ENCODE measurements around the gene TBC1D9.

GRCh38 chr4:140686796-140687195 lies 69.4 kb downstream of the TBC1D9 start:
- TF ChIP-seq, protein P1, sequence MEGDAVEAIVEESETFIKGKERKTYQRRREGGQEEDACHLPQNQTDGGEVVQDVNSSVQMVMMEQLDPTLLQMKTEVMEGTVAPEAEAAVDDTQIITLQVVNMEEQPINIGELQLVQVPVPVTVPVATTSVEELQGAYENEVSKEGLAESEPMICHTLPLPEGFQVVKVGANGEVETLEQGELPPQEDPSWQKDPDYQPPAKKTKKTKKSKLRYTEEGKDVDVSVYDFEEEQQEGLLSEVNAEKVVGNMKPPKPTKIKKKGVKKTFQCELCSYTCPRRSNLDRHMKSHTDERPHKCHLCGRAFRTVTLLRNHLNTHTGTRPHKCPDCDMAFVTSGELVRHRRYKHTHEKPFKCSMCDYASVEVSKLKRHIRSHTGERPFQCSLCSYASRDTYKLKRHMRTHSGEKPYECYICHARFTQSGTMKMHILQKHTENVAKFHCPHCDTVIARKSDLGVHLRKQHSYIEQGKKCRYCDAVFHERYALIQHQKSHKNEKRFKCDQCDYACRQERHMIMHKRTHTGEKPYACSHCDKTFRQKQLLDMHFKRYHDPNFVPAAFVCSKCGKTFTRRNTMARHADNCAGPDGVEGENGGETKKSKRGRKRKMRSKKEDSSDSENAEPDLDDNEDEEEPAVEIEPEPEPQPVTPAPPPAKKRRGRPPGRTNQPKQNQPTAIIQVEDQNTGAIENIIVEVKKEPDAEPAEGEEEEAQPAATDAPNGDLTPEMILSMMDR (IDR thresholded peaks at IDR 0.05; ENCODE audit: low read length), result no peak
- no peak for TF ChIP-seq EZH2 (optimal IDR thresholded peaks at IDR 0.05; ENCODE audit: low read depth, low read length)

Measured in MM.1S (cell line).